ENCODE data around the gene FOXA1. TPM values are rescaled to one million over a fixed set of nuclear protein-coding genes. Genes with fewer than 3 reads are reported as not detected.
A peak's percentile ranks its signal among the peaks of the same experiment; 100 is the strongest.

Gene FOXA1
- total and polyA plus RNA-seq, 2 donors (not counting 1 experiment from before 2014, with no cell fraction given): under 0.01 to 0.03 TPM

DNA sequence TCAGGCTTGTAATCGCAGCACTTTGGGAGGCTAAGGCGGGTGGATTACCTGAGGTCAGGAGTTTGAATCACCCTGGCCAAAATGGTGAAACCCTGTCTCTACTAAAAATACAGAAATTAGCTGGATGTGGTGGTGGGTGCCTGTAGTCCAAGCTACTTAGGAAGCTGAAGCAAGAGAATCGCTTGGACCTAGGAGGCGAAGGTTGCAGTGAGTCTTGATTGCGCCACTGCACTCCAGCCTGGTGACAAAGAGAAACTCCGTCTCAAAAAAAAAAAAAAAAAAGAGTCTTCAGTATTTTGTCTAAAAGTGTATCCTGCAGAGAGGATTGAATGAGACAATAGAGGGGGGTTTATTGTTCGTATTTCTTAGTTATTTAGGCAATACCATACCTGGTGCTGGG lies 25.3 kb downstream of the FOXA1 start:
- H3K79me2 ChIP-seq (ENCODE audit: control insufficient read depth, insufficient read depth, low read length): no peaks in the 10 kb centered on the region
- H3K4me1 ChIP-seq (ENCODE audit: control insufficient read depth, extremely low read depth, insufficient read depth, low read length): no peaks in the 10 kb centered on the region
- no peak overlapping the region for H2AFZ ChIP-seq (ENCODE audit: low read length)
- no peak overlapping the region for H3K4me2 ChIP-seq (ENCODE audit: extremely low read depth, insufficient read depth, low read length)
- no peaks in the 10 kb centered on the region for H3K27me3 ChIP-seq (ENCODE audit: control insufficient read depth, insufficient read depth, low read length)
- H3K27ac ChIP-seq (ENCODE audit: insufficient read depth, low read length): no peak overlapping the region
- no peak for DNase-seq (ENCODE audit: low read depth in 2 of 2)
- H4K20me1 ChIP-seq (ENCODE audit: control insufficient read depth, extremely low read depth, insufficient read depth, low read length): no peaks in the 10 kb centered on the region
- H3K4me3 ChIP-seq (replicated peaks in 1 of 4; ENCODE audit: control extremely low read depth in 1 of 4, insufficient read depth in 1 of 4, low read depth in 3 of 4, low read length in 4 of 4): no peak overlapping the region
- TF ChIP-seq, protein P1, sequence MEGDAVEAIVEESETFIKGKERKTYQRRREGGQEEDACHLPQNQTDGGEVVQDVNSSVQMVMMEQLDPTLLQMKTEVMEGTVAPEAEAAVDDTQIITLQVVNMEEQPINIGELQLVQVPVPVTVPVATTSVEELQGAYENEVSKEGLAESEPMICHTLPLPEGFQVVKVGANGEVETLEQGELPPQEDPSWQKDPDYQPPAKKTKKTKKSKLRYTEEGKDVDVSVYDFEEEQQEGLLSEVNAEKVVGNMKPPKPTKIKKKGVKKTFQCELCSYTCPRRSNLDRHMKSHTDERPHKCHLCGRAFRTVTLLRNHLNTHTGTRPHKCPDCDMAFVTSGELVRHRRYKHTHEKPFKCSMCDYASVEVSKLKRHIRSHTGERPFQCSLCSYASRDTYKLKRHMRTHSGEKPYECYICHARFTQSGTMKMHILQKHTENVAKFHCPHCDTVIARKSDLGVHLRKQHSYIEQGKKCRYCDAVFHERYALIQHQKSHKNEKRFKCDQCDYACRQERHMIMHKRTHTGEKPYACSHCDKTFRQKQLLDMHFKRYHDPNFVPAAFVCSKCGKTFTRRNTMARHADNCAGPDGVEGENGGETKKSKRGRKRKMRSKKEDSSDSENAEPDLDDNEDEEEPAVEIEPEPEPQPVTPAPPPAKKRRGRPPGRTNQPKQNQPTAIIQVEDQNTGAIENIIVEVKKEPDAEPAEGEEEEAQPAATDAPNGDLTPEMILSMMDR (conservative IDR thresholded peaks at IDR 0.05 in 1 of 2, IDR thresholded peaks at IDR 0.05 in 1 of 2; ENCODE audit: low read depth in 1 of 2, low read length in 2 of 2): no peak
- no peak for TF ChIP-seq EZH2 (IDR thresholded peaks at IDR 0.05; ENCODE audit: low read length, missing control alignments)
- no peaks in the 10 kb centered on the region for H3K36me3 ChIP-seq (ENCODE audit: control insufficient read depth, insufficient read depth, low read length)
- no peaks in the 10 kb centered on the region for H3K9me3 ChIP-seq (ENCODE audit: control insufficient read depth, insufficient read depth, low read depth, low read length)
- H3K9ac ChIP-seq (ENCODE audit: insufficient read depth, low read length): no peak overlapping the region

DNA sequence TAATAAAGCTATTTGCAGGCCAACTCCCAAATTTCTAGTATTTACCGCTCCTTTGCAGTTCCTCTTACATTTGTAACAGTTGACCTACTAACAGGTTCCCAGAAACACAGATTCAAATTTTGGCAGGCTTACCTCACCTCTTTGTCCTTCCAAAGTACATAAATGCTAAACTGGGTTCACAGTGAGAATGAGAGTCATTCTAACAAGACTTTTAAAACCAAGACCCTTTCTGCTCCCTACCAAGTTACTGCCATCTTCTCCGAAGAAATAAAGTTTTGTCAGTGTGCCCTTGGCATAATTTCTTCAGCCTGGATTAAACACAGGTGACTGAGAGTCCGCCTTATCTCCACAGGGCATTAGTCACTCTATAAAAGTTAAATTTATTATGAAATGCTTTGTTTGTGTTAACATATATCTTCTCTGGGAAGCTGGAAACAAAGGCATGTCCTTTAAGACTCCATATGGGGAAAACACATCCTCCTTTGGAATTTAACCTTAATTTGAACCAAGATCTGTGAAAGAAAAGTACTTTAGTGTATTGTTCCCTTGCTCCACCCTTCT lies 28.2 kb downstream of the FOXA1 start:
- Histone ChIP-seq H3K36me3 (ENCODE audit: control insufficient read depth, insufficient read depth, low read length) (no peaks in the 10 kb centered on the region), H3K4me1 (ENCODE audit: control insufficient read depth, extremely low read depth, insufficient read depth, low read length) (no peaks in the 10 kb centered on the region), H3K4me2 (ENCODE audit: extremely low read depth, insufficient read depth, low read length) (no peak overlapping the region), H4K20me1 (ENCODE audit: control insufficient read depth, extremely low read depth, insufficient read depth, low read length) (no peaks in the 10 kb centered on the region), H3K79me2 (ENCODE audit: control insufficient read depth, insufficient read depth, low read length) (no peaks in the 10 kb centered on the region), H3K9me3 (ENCODE audit: control insufficient read depth, insufficient read depth, low read depth, low read length) (no peaks in the 10 kb centered on the region), H3K9ac (ENCODE audit: insufficient read depth, low read length) (no peak overlapping the region), H3K4me3 (replicated peaks in 1 of 4; ENCODE audit: control extremely low read depth in 1 of 4, insufficient read depth in 1 of 4, low read depth in 3 of 4, low read length in 4 of 4) (no peak overlapping the region), H3K27ac (ENCODE audit: insufficient read depth, low read length) (no peak overlapping the region), H2AFZ (ENCODE audit: low read length) (no peak overlapping the region), H3K27me3 (ENCODE audit: control insufficient read depth, insufficient read depth, low read length) (no peaks in the 10 kb centered on the region)
- TF ChIP-seq, protein P1 (conservative IDR thresholded peaks at IDR 0.05 in 1 of 2, IDR thresholded peaks at IDR 0.05 in 1 of 2; ENCODE audit: low read depth in 1 of 2, low read length in 2 of 2): no peak
- no peak for TF ChIP-seq EZH2 (IDR thresholded peaks at IDR 0.05; ENCODE audit: low read length, missing control alignments)
- peak in 1 of 2 donors; percentile 24 for DNase-seq (ENCODE audit: low read depth in 2 of 2)

DNA sequence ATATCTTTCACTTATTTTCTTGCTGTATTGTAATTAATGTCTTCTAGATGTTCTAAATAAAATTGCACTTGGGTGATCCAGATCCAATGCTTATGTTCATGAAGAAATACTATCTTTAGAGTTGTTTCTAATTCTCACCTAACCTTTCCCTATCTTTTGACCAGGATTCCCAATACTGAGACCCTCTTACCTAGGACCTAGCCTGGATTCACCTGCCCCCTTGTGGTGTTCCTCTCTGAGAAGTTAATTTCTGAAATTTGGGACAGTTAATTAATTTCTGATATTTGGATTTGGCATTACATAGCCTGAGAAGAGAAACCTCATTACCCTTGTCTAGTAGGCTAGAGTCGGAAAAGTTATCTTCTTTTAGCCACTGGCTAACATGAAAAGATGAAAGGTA lies 29.5 kb downstream of the FOXA1 start:
- TF ChIP-seq EZH2 (IDR thresholded peaks at IDR 0.05; ENCODE audit: low read length, missing control alignments): no peak
- TF ChIP-seq, protein P1 (conservative IDR thresholded peaks at IDR 0.05 in 1 of 2, IDR thresholded peaks at IDR 0.05 in 1 of 2; ENCODE audit: low read depth in 1 of 2, low read length in 2 of 2): peak; percentile 13 to 36
- Histone ChIP-seq H3K4me1 (ENCODE audit: control insufficient read depth, extremely low read depth, insufficient read depth, low read length) (no peaks in the 10 kb centered on the region), H4K20me1 (ENCODE audit: control insufficient read depth, extremely low read depth, insufficient read depth, low read length) (no peaks in the 10 kb centered on the region), H3K27me3 (ENCODE audit: control insufficient read depth, insufficient read depth, low read length) (no peaks in the 10 kb centered on the region), H3K79me2 (ENCODE audit: control insufficient read depth, insufficient read depth, low read length) (no peaks in the 10 kb centered on the region), H3K4me3 (replicated peaks in 1 of 4; ENCODE audit: control extremely low read depth in 1 of 4, insufficient read depth in 1 of 4, low read depth in 3 of 4, low read length in 4 of 4) (no peak overlapping the region), H3K9me3 (ENCODE audit: control insufficient read depth, insufficient read depth, low read depth, low read length) (no peaks in the 10 kb centered on the region), H3K36me3 (ENCODE audit: control insufficient read depth, insufficient read depth, low read length) (no peaks in the 10 kb centered on the region), H3K9ac (ENCODE audit: insufficient read depth, low read length) (no peak overlapping the region), H3K27ac (ENCODE audit: insufficient read depth, low read length) (no peak overlapping the region), H3K4me2 (ENCODE audit: extremely low read depth, insufficient read depth, low read length) (no peak overlapping the region), H2AFZ (ENCODE audit: low read length) (no peak overlapping the region)
- DNase-seq (ENCODE audit: low read depth in 2 of 2): no peak
